ENCODE data around the gene LTBR. TPM values are rescaled to one million over a fixed set of nuclear protein-coding genes. Genes with fewer than 3 reads are reported as not detected.

Gene LTBR
- total RNA-seq, 1 experiment from 2014 or later = 3.1 TPM

DNA sequence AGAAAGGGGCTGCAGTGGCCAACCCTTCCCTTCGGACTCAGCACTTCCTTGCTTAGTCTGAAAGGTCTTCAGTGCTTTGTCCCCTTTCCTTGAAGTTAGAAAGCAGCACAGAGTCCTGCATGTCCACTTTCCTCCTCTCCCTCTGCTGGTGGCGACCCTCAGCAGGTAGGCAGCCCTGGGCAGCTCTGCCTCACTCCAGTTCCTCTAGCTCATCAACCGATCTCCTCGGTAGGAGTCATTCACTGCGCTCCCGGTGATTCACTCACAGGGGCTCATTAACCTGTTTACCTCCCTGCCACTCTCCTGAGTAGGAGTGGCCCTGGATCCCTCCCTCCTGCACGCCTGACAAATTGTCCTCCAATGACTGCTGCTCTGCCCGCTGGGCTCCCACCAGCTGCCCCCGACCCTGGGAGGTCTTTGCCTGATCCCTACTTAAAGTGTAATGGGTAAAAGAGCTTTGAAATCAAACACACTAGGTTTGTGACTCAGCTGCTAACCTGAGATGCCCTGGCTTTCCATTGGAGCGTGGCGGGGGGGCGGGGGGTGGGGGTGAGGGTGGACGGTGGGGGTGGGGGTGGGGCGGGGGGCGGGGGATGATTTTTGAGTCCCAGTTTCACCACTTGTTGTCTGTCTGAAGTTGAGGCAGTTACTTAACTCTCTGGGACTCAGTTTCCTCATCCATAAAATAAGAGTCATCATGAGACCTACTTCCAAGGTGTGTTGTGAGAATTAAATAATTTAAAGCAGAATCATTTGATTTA is 12.8 kb upstream of the LTBR start:
- CTCF ChIA-PET = no interaction called here
- no peaks in the 10 kb centered on the region for H3K36me3 ChIP-seq (ENCODE audit: control insufficient read depth, insufficient read depth, low read length)
- peak overlapping the region; percentile 97 for H3K27ac ChIP-seq (ENCODE audit: low read length)
- peaks cover 75% of the 10 kb centered on the region for H3K4me1 ChIP-seq (ENCODE audit: control insufficient read depth, insufficient read depth, low read length)
- in situ Hi-C loops (cut with HindIII; ENCODE audit: low pct_unique_long_range_greater_than_20kb, low sequenced_read_pairs) (no loop called here), intact Hi-C loops (cut with micrococcal nuclease; ENCODE audit: unreplicated experiment) (loop anchor here (5.0 kb wide), 1 partner anchor 34 kb away; no protein-coding TSS in a partner anchor)
- TF ChIP-seq SIN3A (IDR thresholded peaks at IDR 0.05; ENCODE audit: borderline replicate concordance, insufficient read depth, low read depth, low read length) (no peak), POLR2AphosphoS5 (IDR thresholded peaks at IDR 0.05; ENCODE audit: low read depth, low read length) (0 out of 2 replicates have a peak, but pooled peaks have one; percentile 25)
- TF ChIP-seq, protein P1, sequence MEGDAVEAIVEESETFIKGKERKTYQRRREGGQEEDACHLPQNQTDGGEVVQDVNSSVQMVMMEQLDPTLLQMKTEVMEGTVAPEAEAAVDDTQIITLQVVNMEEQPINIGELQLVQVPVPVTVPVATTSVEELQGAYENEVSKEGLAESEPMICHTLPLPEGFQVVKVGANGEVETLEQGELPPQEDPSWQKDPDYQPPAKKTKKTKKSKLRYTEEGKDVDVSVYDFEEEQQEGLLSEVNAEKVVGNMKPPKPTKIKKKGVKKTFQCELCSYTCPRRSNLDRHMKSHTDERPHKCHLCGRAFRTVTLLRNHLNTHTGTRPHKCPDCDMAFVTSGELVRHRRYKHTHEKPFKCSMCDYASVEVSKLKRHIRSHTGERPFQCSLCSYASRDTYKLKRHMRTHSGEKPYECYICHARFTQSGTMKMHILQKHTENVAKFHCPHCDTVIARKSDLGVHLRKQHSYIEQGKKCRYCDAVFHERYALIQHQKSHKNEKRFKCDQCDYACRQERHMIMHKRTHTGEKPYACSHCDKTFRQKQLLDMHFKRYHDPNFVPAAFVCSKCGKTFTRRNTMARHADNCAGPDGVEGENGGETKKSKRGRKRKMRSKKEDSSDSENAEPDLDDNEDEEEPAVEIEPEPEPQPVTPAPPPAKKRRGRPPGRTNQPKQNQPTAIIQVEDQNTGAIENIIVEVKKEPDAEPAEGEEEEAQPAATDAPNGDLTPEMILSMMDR (IDR thresholded peaks at IDR 0.05) = no peak; the same call in 1 of the 2 replicates
- TF ChIP-seq, protein P2, sequence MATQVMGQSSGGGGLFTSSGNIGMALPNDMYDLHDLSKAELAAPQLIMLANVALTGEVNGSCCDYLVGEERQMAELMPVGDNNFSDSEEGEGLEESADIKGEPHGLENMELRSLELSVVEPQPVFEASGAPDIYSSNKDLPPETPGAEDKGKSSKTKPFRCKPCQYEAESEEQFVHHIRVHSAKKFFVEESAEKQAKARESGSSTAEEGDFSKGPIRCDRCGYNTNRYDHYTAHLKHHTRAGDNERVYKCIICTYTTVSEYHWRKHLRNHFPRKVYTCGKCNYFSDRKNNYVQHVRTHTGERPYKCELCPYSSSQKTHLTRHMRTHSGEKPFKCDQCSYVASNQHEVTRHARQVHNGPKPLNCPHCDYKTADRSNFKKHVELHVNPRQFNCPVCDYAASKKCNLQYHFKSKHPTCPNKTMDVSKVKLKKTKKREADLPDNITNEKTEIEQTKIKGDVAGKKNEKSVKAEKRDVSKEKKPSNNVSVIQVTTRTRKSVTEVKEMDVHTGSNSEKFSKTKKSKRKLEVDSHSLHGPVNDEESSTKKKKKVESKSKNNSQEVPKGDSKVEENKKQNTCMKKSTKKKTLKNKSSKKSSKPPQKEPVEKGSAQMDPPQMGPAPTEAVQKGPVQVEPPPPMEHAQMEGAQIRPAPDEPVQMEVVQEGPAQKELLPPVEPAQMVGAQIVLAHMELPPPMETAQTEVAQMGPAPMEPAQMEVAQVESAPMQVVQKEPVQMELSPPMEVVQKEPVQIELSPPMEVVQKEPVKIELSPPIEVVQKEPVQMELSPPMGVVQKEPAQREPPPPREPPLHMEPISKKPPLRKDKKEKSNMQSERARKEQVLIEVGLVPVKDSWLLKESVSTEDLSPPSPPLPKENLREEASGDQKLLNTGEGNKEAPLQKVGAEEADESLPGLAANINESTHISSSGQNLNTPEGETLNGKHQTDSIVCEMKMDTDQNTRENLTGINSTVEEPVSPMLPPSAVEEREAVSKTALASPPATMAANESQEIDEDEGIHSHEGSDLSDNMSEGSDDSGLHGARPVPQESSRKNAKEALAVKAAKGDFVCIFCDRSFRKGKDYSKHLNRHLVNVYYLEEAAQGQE (IDR thresholded peaks at IDR 0.05; ENCODE audit: insufficient read depth in 1 of 2, low read depth in 2 of 2, low read length in 1 of 2) = no peak
- no peaks in the 10 kb centered on the region for H3K27me3 ChIP-seq (ENCODE audit: control insufficient read depth, insufficient read depth, low read length)
- DNase-seq (ENCODE audit: low read depth, low spot score) = peak; percentile 66
- POLR2A ChIA-PET = interaction anchor here (0.7 kb wide), 1 partner anchor 32 kb away, joined by 3 read pairs; no protein-coding TSS in a partner anchor
- peak overlapping the region in 1 of 2 experiments; percentile 12; a peak in 1 of 4 replicates for H3K4me3 ChIP-seq (ENCODE audit: low read depth in 2 of 2, low read length in 2 of 2)
- BruUV-seq (replicated peaks) = no TSS peak
- no peaks in the 10 kb centered on the region for H3K9me3 ChIP-seq (ENCODE audit: control insufficient read depth, insufficient read depth, low read depth, low read length)
- peak; percentile 79 for ATAC-seq

DNA sequence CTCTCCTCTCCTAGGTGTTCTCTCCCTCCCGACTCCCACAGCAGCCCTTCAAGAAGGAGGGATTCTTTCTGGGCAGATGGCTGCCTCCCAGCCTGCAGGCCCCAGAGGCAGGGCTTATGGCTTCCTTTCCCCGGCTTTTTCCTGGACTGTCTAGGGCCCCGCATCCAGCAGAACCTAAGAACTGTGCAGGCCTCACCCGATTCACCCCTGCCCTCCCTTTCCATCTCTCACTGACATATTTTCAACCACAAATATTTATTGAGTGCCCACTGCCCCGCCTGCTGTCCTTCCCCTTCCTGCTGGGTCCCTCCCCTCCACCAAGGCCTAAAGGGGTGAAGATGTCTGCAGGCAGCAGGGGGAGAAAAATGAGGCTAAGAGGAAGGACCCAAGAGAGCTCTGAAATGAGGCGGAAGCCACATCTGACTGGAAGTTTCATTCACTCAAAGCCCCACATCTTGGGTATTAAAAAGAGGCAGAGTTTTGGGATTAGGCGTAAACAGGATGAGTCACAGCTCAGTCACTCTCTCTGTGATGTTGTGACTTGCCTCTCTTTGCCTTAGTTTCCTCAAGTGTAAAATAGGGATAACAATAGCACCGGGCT is 11.5 kb upstream of the LTBR start:
- ChIA-PET POLR2A (interaction anchor here (0.6 kb wide), 1 partner anchor 39 kb away, joined by 3 read pairs; no protein-coding TSS in a partner anchor), CTCF (no interaction called here)
- ATAC-seq (peak; percentile 68), DNase-seq (ENCODE audit: low read depth, low spot score) (peak; percentile 71)
- Histone ChIP-seq H3K27me3 (ENCODE audit: control insufficient read depth, insufficient read depth, low read length) (no peaks in the 10 kb centered on the region), H3K9me3 (ENCODE audit: control insufficient read depth, insufficient read depth, low read depth, low read length) (no peaks in the 10 kb centered on the region), H3K4me1 (ENCODE audit: control insufficient read depth, insufficient read depth, low read length) (peaks cover 87% of the 10 kb centered on the region), H3K27ac (ENCODE audit: low read length) (peak overlapping the region; percentile 95), H3K4me3 (ENCODE audit: low read depth in 2 of 2, low read length in 2 of 2) (peak overlapping the region in 1 of 2 experiments; percentile 2; a peak in 2 of 4 replicates), H3K36me3 (ENCODE audit: control insufficient read depth, insufficient read depth, low read length) (no peaks in the 10 kb centered on the region)
- in situ Hi-C loops (cut with HindIII; ENCODE audit: low pct_unique_long_range_greater_than_20kb, low sequenced_read_pairs) (no loop called here), intact Hi-C loops (cut with micrococcal nuclease; ENCODE audit: unreplicated experiment) (loop anchor here (5.0 kb wide), 1 partner anchor 35 kb away; no protein-coding TSS in a partner anchor)
- TF ChIP-seq, protein P1 (IDR thresholded peaks at IDR 0.05) = no peak
- peak; percentile 69 for TF ChIP-seq POLR2AphosphoS5 (IDR thresholded peaks at IDR 0.05; ENCODE audit: low read depth, low read length)
- TF ChIP-seq TCF7L2 (IDR thresholded peaks at IDR 0.05; ENCODE audit: low read depth, low read length) = no peak
- no peak for TF ChIP-seq SIN3A (IDR thresholded peaks at IDR 0.05; ENCODE audit: borderline replicate concordance, insufficient read depth, low read depth, low read length)
- TF ChIP-seq, protein P2 (IDR thresholded peaks at IDR 0.05; ENCODE audit: insufficient read depth in 1 of 2, low read depth in 2 of 2, low read length in 1 of 2) = no peak
- no TSS peak for BruUV-seq (replicated peaks)
